GM19395 (cell line): ENCODE measurements around the gene TOGARAM2.

Experiments
- ATAC-seq: cut with Tn5 transposase; IDR thresholded peaks from one replicate; pipeline ENCODE4 v1.9.1; 2021; ENCODE audit warnings: mild to moderate bottlenecking, moderate library complexity; ENCODE audit not compliant: unreplicated experiment

Gene TOGARAM2

GRCh38 chr2:28997847-28998735 is 17.0 kb downstream of the TOGARAM2 start:
- ATAC-seq: no peak

DNA sequence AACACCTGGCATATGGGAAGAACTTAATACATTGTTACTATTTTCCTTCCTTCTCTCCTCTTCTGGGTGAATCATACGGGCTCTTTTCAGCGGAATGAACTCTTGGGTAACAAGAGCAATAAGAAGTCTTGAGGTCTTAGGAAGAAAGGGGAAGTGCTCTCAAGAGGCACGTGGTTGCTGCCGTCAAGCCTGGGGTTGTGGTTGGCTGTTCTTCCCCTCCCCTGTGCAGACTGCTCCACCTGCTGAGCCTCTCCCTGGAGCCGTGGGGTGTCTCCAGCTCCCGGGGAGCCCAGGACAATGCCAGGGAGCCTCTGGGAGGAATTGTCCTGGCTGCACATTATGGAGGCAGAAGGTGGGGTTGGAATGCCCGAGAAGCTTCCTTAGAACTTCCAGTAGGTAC is 19.4 kb downstream of the TOGARAM2 start:
- peak; percentile 96 for ATAC-seq

- ATAC-seq: peak; percentile 16
Observed at GRCh38 chr2:29000956-29001355, 19.9 kb downstream of the TOGARAM2 start.

- ATAC-seq: no peak
Observed at GRCh38 chr2:29001806-29002205, 20.7 kb downstream of the TOGARAM2 start.

- no peak for ATAC-seq
Observed at GRCh38 chr2:29004755-29005154, 23.7 kb downstream of the TOGARAM2 start.

- no peak for ATAC-seq
Observed at GRCh38 chr2:29005331-29005730, 24.2 kb downstream of the TOGARAM2 start.

- no peak for ATAC-seq
Observed at GRCh38 chr2:29006092-29006979, 25.2 kb downstream of the TOGARAM2 start.

DNA sequence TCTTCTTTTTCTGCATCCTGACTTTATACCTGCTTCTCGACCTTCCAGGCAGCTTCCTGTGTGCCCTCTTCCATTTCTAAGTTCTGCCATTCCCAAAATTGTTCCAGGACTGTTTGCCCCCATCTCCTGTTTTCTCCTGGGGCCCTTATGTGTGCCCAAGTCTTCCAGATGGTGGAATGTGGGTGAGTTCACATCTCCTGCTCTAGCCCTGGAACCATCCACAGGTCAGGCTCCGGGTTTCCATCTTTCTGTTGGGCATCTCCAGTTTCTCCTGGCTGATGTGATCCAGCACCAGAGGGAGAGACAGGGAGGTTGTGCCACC is 25.8 kb downstream of the TOGARAM2 start:
- no peak for ATAC-seq

- ATAC-seq: no peak
Observed at GRCh38 chr2:29009270-29009669, 28.2 kb downstream of the TOGARAM2 start.

- no peak for ATAC-seq
Observed at GRCh38 chr2:29009711-29010677, 28.9 kb downstream of the TOGARAM2 start.

DNA sequence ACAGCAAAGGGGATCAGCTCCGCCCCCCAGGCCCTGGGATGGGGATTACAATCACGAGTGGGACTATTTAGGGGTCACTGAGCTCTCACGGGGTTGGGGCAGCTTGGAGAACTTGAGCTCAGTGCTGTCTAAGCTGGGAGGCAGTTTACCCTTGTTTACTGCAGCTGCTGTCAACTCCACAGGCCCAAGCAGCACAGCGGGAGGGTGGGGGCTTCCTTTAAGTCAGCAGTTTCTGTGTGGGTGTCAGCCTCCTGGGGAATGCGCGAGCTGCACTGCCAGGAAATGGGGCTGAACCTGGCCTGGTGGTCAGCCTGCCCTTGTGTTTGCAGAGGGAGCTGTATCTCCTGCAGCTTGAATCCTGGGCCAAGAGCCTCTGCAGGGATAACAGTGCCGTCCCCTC is 29.8 kb downstream of the TOGARAM2 start:
- no peak for ATAC-seq

- no peak for ATAC-seq
Observed at GRCh38 chr2:29011418-29012060, 30.4 kb downstream of the TOGARAM2 start.

- no peak for ATAC-seq
Observed at GRCh38 chr2:29012211-29012681, 31.1 kb downstream of the TOGARAM2 start.

GRCh38 chr2:29013057-29013780 is 32.1 kb downstream of the TOGARAM2 start:
- no peak for ATAC-seq

GRCh38 chr2:29014331-29014730 is 33.2 kb downstream of the TOGARAM2 start:
- ATAC-seq: no peak

DNA sequence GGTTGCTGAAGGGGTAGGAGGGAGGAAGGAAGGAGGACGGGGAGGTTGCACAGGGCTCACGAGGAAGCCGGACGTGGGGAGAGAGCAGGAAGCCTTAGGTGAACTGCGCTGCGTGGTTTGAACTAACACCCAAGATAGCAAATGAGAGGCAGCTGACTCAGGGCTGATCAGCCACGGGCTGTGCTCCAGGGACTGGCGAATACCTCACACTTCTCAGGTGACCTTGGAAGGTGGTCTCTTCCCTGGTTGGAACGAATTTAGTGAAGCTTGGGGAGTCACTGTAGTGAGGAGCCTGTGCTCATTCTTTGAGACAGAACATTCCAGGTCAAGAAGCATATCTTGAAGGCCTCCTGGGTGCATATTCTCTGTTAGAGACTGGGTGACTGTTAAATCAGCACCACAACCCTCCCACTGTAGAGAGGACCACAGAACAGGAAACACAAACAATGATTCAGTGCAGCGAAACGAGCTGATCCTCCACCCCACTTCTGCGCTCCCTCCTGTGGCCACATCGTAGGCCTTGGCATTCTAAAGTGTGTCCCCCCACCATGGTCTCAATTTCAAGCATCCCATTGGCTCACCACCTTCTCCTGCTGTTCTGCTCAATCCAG is 33.8 kb downstream of the TOGARAM2 start:
- ATAC-seq: no peak

GRCh38 chr2:29015701-29016470 is 34.8 kb downstream of the TOGARAM2 start:
- ATAC-seq: no peak

DNA sequence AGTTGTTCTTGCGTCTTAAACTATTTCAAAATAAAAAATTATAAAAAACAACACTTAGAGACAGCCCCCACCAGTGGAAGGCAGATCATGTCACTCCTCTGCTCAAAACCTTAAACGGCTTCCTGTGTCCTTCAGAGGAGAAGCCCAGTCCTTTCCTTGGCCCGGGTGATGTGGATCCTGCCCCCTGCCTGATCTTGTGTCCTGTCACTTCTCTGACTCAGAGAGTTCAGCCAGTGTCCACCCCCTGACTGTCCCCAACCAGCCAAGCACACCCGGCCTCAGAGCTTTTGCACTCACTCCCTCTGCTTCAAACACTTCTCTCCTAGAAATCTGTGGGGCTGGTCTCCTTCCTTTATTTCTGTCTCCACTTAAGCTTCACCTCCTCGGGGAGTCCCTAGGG is 35.4 kb downstream of the TOGARAM2 start:
- ATAC-seq: no peak
